ENCODE data around the gene RHBDL3. TPM values are rescaled to one million over a fixed set of nuclear protein-coding genes. Genes with fewer than 3 reads are reported as not detected.

RHBDL3 gene, protein sequence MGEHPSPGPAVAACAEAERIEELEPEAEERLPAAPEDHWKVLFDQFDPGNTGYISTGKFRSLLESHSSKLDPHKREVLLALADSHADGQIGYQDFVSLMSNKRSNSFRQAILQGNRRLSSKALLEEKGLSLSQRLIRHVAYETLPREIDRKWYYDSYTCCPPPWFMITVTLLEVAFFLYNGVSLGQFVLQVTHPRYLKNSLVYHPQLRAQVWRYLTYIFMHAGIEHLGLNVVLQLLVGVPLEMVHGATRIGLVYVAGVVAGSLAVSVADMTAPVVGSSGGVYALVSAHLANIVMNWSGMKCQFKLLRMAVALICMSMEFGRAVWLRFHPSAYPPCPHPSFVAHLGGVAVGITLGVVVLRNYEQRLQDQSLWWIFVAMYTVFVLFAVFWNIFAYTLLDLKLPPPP
- 3.5 to 5.8 TPM (median 4.7 TPM) in 5 replicates for total RNA-seq (2022; extraction: Qiagen RNA extraction; ENCODE audit: low read depth)

DNA sequence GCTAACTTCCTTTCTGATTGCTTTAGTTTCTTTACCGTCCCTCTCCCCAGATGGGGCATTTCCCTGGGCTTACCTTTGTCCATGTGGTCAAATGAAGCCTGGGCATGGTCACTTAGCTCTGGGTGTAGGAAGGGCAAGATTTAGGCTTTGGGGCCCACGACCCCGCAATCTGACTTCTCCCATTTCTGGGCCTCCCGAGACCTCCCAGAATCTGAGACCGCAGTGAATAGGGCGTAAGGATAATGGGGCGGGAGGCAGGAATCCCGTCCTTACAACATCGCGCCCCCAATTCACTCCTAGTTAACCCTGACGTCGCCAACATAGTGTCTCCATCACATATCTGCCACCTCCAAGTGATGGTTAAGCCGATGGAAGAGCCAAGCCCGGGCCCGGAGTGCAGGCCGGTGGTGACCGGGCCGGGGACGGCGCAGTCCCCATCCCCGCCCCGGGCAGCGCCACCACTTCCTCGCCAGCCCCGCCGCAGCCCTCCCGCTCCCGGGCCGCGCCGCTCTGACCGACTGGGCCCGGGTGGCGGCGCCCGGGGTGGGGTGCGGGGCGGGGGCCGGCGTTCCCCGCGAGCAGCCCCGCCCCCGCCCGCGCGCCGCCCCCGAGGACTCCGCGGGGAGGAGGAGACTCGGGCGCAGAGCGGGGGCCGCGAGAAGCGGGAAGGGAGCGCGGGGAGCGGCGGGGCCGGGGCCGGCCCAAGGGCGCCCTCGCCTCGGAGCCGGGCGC, at the start of gene RHBDL3:
TSS of gene RHBDL3 (plus strand) at position 641 of the 732 bp plus-strand sequence. CDS start 358 bp downstream, outside the sequence.

DNA sequence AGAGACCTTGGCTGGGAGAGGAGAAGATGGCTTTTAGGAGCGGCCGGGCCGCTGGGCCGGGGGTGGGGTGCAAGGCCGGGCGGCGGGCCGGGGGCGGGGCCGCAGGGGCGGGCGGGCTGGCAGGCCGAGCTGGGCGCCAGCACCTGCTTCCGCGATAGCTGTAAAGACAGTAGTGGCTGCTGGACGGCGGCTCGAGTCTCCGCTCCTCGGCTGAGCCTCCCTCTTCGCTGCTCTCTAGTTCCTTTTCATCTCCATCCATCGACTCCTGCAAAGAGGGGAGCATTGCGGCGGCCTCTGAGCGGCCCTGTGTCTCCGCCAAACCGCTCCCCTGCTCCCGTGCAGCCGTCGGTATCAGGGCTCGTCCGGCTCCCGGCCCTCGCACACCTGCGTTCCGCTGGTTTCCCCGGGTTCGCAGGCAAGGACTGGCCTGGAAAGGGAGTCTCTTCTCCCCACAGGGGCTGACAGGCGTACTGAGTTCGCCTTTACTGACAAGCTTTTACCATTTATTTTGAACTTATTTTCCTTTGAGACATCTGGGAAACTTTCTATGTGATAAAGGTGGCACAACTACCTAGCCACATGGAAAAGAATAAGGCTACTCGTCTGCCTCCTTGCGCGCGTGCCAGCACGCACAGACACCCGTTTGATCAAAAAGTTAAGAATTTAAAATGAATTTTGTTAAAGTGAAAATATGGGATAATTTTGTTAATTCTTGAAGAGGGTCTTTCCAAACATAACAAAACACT, 76.4 kb downstream of the RHBDL3 start, which contains the start of gene C17orf75:
TSS of gene C17orf75 (minus strand) at position 317 of the 746 bp plus-strand sequence. CDS start at position 283, 34 bp downstream.

DNA sequence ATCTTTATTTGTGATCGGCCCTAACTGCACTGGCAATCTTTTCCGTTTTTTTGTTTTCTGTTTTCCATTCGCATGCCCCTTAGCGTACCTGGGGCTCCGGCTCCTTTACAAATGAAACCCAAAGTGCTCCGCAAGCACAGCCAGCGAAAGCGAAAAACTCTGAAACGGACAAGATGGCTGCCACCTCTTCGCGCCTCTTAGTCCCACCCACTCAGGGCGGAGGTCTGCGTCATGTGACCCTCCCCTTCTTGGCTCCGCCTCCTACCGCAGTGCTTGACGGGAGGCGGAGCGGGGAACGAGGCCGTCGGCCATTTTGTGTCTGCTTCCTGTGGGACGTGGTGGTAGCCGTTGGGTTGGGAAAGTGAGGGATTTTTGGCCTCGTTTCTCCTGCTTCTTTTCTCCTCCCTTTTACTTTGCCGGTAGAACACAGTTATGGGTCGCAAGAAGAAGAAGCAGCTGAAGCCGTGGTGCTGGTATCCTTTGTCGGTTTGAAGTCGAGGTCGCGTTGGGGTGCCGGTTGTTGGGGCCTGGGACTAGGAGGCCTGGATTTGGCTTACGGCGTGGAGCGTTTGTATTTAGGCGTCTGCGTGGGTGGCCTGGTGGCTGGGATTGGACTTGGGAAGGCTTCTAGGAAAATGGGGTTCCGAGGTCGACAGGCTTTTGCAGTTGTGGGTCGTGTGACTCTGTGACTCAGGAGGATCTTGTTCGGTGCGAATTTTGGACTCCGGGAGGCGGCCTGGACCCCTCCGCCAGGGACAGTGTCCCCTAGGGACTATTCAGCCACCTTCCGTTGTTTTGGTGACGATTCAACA, 84.4 kb downstream of the RHBDL3 start, which contains the start of gene ZNF207:
TSS of gene ZNF207 (plus strand) at position 304 of the 812 bp plus-strand sequence. CDS start at position 433, 129 bp downstream.

Other genes with a start within 250 kb of the RHBDL3 start
- 18.3 to 31.1 TPM (median 28.3 TPM) in 5 replicates for gene RHOT1, start 123.3 kb upstream of the RHBDL3 start, total RNA-seq (2022; extraction: Qiagen RNA extraction; ENCODE audit: low read depth)
- gene C17orf75, start 76.3 kb downstream of the RHBDL3 start, total RNA-seq (2022; extraction: Qiagen RNA extraction; ENCODE audit: low read depth), result 27.0 to 35.3 TPM (median 28.8 TPM) in 5 replicates
- 246 to 266 TPM (median 252 TPM) in 5 replicates for gene ZNF207, start 84.3 kb downstream of the RHBDL3 start, total RNA-seq (2022; extraction: Qiagen RNA extraction; ENCODE audit: low read depth)
- gene PSMD11, start 178.7 kb downstream of the RHBDL3 start, total RNA-seq (2022; extraction: Qiagen RNA extraction; ENCODE audit: low read depth), result 190 to 235 TPM (median 210 TPM) in 5 replicates
- gene CDK5R1, start 221.2 kb downstream of the RHBDL3 start, total RNA-seq (2022; extraction: Qiagen RNA extraction; ENCODE audit: low read depth), result 2.9 to 4.3 TPM (median 3.5 TPM) in 5 replicates